Testis (tissue), 3 donors: ENCODE results near the gene MYLK. TPM values are rescaled to one million over a fixed set of nuclear protein-coding genes. Genes with fewer than 3 reads are reported as not detected.

Source experiments
- DNase-seq: peaks from one replicate; pipeline ENCODE4 v3.0.0-alpha.2; 2019
- H3K27ac ChIP-seq, 2 donors: fragments of 200-600 bp; sonication (generic); one replicate each; pipeline ENCODE4 v1.5.1; 2019
- H3K27me3 ChIP-seq: fragments of 200-600 bp; sonication (generic); one replicate; pipeline ENCODE4 v1.5.1; 2019
- H3K36me3 ChIP-seq: fragments of 200-600 bp; sonication (generic); one replicate; pipeline ENCODE4 v1.5.1; 2017; ENCODE audit warnings: low read depth; ENCODE audit errors: missing control alignments
- H3K4me1 ChIP-seq: fragments of 200-600 bp; sonication (generic); one replicate; pipeline ENCODE4 v1.5.1; 2019
- H3K4me3 ChIP-seq, 2 donors: fragments of 200-600 bp; sonication (generic); one replicate each; pipeline ENCODE4 v1.5.1; 2017 to 2019
- H3K9me3 ChIP-seq: fragments of 200-600 bp; sonication (generic); one replicate; pipeline ENCODE4 v1.5.1; 2017
- POLR2A ChIP-seq: fragments of 450-650 bp; IDR thresholded peaks from one replicate; pipeline ENCODE4 v1.6.1; 2017; ENCODE audit warnings: antibody characterized with exemption, mild to moderate bottlenecking, moderate library complexity
- WGBS, 2 donors: methylation state at CpG; one replicate each; pipeline ENCODE4 v1.1.5; 2018; 5-methylcytosine and 5-hydroxymethylcytosine counted together
- intact Hi-C: fragments of 100-400 bp; cut with DNase I; formaldehyde crosslinking; loops from one replicate; pipeline ENCODE4 v1.15.1; 2023; ENCODE audit warnings: low total_unique reads
- polyA plus RNA-seq: library from polyadenylated mRNA; stranded (reverse); fragments of 350-450 nt; fragmentation: Illumina TruSeq; extraction: RNeasy Lipid Tissue Mini Kit (QIAGEN cat#74804); gene quantifications from one replicate; pipeline ENCODE4 v1.2.3, GENCODE V29; 2014; ENCODE audit warnings: low read depth, low replicate concordance; ENCODE audit not compliant: insufficient read depth
- total RNA-seq, 2 donors: library from RNA; depleted of rRNA; stranded (reverse); fragments of >200 nt; gene quantifications; one replicate each; pipeline ENCODE4 v1.2.3, GENCODE V29; 2016
- TF ChIP-seq, protein P1 (sequence below), 3 experiments: fragments of 450-650 bp in 2 of 3; fragments of 200-600 bp in 1 of 3; sonication (generic) in 1 of 3; IDR thresholded peaks; one replicate each; pipeline ENCODE4 v1.5.1; 2016 to 2019; ENCODE audit warnings: antibody characterized with exemption in 3 of 3, mild to moderate bottlenecking in 2 of 3, moderate library complexity in 1 of 3

Gene MYLK
- total and polyA plus RNA-seq, 3 donors from 2014 or later, result 130 to 168 (median 151) TPM

DNA sequence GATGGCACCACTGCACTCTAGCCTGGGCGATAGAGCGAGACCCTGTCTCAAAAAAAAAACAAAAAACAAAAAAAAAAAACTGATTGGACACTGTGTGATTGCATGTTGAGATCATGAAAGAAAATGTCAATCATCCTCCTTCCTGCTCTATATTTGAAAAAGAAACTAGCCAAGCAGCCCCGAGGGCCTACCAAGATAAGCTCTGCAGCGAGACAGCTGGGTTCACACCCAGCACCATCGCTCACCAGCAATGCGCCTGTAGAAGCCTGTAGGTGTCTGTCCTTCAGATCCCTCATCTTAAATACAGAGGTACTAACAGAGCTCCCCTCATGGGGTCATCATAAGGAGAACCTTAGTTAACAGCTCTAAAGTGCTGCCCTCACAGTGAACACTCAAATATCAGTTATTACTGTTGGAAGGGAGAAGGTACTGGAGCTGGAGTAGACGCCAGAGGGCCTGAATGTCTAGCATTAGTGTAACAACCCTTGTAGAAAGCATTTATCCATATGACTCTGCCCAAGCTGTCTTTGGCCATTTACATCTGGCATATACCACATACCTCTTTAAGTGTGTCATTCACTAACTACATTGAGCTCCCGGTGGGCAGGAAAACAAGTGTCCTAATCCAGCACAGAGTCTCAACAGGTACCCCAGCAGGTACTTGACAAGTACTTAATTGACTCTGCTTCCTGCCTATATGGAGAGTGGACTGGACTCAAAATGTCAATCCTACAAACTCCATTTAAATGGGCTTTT lies 22.9 kb downstream of the MYLK start:
- no peak for DNase-seq
- no peaks in the 10 kb centered on the region for H3K4me1 ChIP-seq
- no peaks in the 10 kb centered on the region for H3K27me3 ChIP-seq
- 94% methylated on average over 8 of the region's 8 CpGs for WGBS, 2 donors
- H3K4me3 ChIP-seq, result no peak overlapping the region
- intact Hi-C loops, result no loop called here
- TF ChIP-seq, protein P1, sequence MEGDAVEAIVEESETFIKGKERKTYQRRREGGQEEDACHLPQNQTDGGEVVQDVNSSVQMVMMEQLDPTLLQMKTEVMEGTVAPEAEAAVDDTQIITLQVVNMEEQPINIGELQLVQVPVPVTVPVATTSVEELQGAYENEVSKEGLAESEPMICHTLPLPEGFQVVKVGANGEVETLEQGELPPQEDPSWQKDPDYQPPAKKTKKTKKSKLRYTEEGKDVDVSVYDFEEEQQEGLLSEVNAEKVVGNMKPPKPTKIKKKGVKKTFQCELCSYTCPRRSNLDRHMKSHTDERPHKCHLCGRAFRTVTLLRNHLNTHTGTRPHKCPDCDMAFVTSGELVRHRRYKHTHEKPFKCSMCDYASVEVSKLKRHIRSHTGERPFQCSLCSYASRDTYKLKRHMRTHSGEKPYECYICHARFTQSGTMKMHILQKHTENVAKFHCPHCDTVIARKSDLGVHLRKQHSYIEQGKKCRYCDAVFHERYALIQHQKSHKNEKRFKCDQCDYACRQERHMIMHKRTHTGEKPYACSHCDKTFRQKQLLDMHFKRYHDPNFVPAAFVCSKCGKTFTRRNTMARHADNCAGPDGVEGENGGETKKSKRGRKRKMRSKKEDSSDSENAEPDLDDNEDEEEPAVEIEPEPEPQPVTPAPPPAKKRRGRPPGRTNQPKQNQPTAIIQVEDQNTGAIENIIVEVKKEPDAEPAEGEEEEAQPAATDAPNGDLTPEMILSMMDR (IDR thresholded peaks at IDR 0.05), result no peak
- no peak for TF ChIP-seq POLR2A
- H3K9me3 ChIP-seq, result no peaks in the 10 kb centered on the region
- H3K36me3 ChIP-seq, result no peaks in the 10 kb centered on the region
- no peak overlapping the region for H3K27ac ChIP-seq

- Histone ChIP-seq H3K4me3 (no peak overlapping the region), H3K36me3 (no peaks in the 10 kb centered on the region), H3K4me1 (no peaks in the 10 kb centered on the region), H3K27ac (no peak overlapping the region), H3K9me3 (no peaks in the 10 kb centered on the region), H3K27me3 (no peaks in the 10 kb centered on the region)
- no peak for TF ChIP-seq POLR2A
- TF ChIP-seq, protein P1 (IDR thresholded peaks at IDR 0.05), result no peak
- intact Hi-C loops, result no loop called here
- no peak for DNase-seq
- 95 to 100% methylated on average over 1 of the region's 1 CpG for WGBS, 2 donors
Measured at GRCh38 chr3:123859177-123859576, 25.0 kb downstream of the MYLK start.

DNA sequence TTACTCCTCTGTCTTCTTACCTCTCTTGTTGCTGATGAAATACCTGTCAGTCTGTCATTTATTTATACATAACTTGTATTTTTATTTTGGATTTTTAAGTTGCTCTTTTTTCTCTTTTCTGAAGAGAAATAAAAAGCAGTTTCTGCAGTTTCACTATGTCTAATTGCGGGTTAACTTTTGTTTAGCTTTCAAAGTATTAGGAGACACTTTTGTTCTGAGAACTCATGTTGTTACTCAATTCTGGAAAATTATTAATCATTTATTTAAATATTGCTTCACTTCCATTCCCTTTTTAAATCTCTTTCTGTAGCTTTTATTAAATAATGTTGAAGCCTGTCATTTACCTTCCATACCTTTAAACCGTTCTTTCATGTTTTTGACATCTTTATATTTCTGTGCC lies 29.2 kb downstream of the MYLK start:
- intact Hi-C loops, result no loop called here
- H3K36me3 ChIP-seq, result no peaks in the 10 kb centered on the region
- TF ChIP-seq, protein P1 (IDR thresholded peaks at IDR 0.05), result no peak
- TF ChIP-seq POLR2A, result no peak
- H3K27me3 ChIP-seq, result no peaks in the 10 kb centered on the region
- WGBS, 2 donors, result 90 to 93% methylated on average over 2 of the region's 2 CpGs
- H3K4me3 ChIP-seq, result no peak overlapping the region
- no peak for DNase-seq
- H3K9me3 ChIP-seq, result no peaks in the 10 kb centered on the region
- H3K27ac ChIP-seq, result no peak overlapping the region
- H3K4me1 ChIP-seq, result no peaks in the 10 kb centered on the region

DNA sequence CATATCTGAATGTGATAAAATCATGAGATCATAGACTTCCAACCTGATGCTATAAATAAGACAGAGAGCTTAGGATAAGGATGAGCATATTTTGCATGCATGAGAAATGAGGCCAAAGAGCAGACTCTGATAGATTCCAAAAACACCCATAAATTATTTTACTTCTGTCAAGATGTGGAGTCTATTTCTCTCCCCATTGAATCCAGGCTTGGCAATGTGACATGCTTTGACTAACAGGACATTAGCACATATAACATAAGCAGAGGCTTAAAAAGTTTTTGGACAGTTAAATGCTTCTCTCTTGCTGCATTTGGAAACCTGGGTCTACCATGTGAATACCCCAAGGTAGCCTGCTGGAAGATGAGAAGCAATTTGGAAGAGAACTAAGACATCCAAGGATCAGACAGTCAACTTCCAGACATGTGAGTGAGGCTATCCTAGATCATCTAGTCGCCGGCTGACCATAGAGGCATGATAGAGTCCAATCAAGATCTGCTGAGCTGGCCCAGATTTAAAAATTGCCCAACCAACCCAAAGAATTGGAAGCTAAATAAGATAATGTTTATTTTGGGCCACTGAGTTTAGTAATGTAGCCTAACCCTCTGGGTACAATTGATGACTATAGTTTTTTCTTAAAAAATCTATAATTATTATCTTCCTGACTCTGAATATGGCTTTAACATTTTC lies 30.3 kb downstream of the MYLK start:
- no peaks in the 10 kb centered on the region for H3K9me3 ChIP-seq
- no peaks in the 10 kb centered on the region for H3K4me1 ChIP-seq
- 89 to 95% methylated on average over 2 of the region's 2 CpGs for WGBS, 2 donors
- no peak for DNase-seq
- H3K27me3 ChIP-seq, result no peaks in the 10 kb centered on the region
- no peaks in the 10 kb centered on the region for H3K36me3 ChIP-seq
- TF ChIP-seq, protein P1 (IDR thresholded peaks at IDR 0.05), result no peak
- no peak for TF ChIP-seq POLR2A
- no peak overlapping the region for H3K4me3 ChIP-seq
- no peak overlapping the region for H3K27ac ChIP-seq
- intact Hi-C loops, result no loop called here
